HepG2 (cell line): Measurements from ENCODE around the gene CEP104. TPM values are rescaled to one million over a fixed set of nuclear protein-coding genes. Genes with fewer than 3 reads are reported as not detected.

Experiments
- ATAC-seq: fragments of 200-7000 bp; cut with Tn5 transposase; 3 replicates; pipeline ENCODE4 v1.9.1; 2020; ENCODE audit warnings: mild to moderate bottlenecking, moderate library complexity
- BruUV-seq: library from RNA; stranded (reverse); fragments of 400-500 nt; replicated peaks from 2 replicates; lab custom pipeline; 2021; lab: Mats Ljungman, UMichigan
- CTCF ChIA-PET: fragments of 300-600 bp; formaldehyde crosslinking; extraction: SDS; loops from one replicate; lab custom pipeline; 2021; ENCODE audit warnings: low total read pairs, inconsistent platforms, low intra/inter-chr PET ratio; lab: Yijun Ruan, JAX
- POLR2A ChIA-PET: fragments of 350-600 bp; sonication (Branson Sonifier 250); formaldehyde crosslinking; loops from one replicate; lab custom pipeline; 2020; ENCODE audit warnings: antibody characterized with exemption, inconsistent platforms; lab: Yijun Ruan, JAX
- DNase-seq: peaks from one replicate; pipeline ENCODE4 v3.0.0-alpha.2; 2015; ENCODE audit warnings: low spot score
- FAIRE-seq: peaks from 3 replicates; lab custom pipeline; 2011; peaks lifted over from hg19 to GRCh38; lab: Jason Lieb, UNC
- H2AFZ ChIP-seq: one replicate; pipeline ENCODE4 v1.6.1; 2011; ENCODE audit warnings: low read length, inconsistent platforms
- H3K27ac ChIP-seq: fragments of 300-600 bp; 3 replicates; pipeline ENCODE4 v1.8.0; 2011; ENCODE audit warnings: mixed run types, mild to moderate bottlenecking, mixed read lengths, low read length, inconsistent platforms; ENCODE audit not compliant: insufficient read depth; ENCODE audit errors: extremely low read length
- H3K27me3 ChIP-seq, 2 experiments: fragments of 200-600 bp in 1 of 2; 2 replicates in 1 of 2; 3 replicates in 1 of 2; pipeline versions ENCODE4 v1.6.0 to v1.8.0; 2011; ENCODE audit warnings: low read length in 2 of 2, mild to moderate bottlenecking in 2 of 2, moderate library complexity in 2 of 2, inconsistent platforms in 1 of 2; ENCODE audit not compliant: insufficient read depth in 2 of 2, control insufficient read depth in 1 of 2
- H3K36me3 ChIP-seq, 2 experiments: fragments of 200-600 bp in 1 of 2; replicated peaks in 1 of 2; 2 replicates in 1 of 2; 3 replicates in 1 of 2; pipeline versions ENCODE4 v1.5.1 to v1.8.0; 2011; ENCODE audit warnings: low read length in 2 of 2, inconsistent platforms in 1 of 2; ENCODE audit not compliant: insufficient read depth in 2 of 2, control insufficient read depth in 1 of 2
- H3K4me1 ChIP-seq: 2 replicates; pipeline ENCODE4 v1.5.1; 2012; ENCODE audit warnings: low read length, inconsistent platforms; ENCODE audit not compliant: insufficient read depth
- H3K4me2 ChIP-seq: 2 replicates; pipeline ENCODE4 v1.6.0; 2011; ENCODE audit warnings: low read depth, low read length, inconsistent platforms
- H3K4me3 ChIP-seq, 3 experiments: fragments of 200-600 bp in 1 of 3; sonication (generic), shearing (Covaris generic) in 1 of 3; replicated peaks in 1 of 3; 2 replicates each; pipeline ENCODE4 v1.5.1; 2011 to 2016; ENCODE audit warnings: low read length in 3 of 3, inconsistent platforms in 2 of 3, low read depth in 2 of 3, mild to moderate bottlenecking in 2 of 3, control low read depth in 1 of 3, mixed read lengths in 1 of 3; ENCODE audit not compliant: insufficient read depth in 1 of 3
- H3K79me2 ChIP-seq: one replicate; pipeline ENCODE4 v1.6.1; 2011; ENCODE audit warnings: low read length, inconsistent platforms; ENCODE audit not compliant: insufficient read depth
- H3K9ac ChIP-seq: 2 replicates; pipeline ENCODE4 v1.6.0; 2011; ENCODE audit warnings: mild to moderate bottlenecking, low read depth, low read length, inconsistent platforms; ENCODE audit not compliant: insufficient read depth
- H3K9me3 ChIP-seq: 2 replicates; pipeline ENCODE4 v1.5.1; 2012; ENCODE audit warnings: mild to moderate bottlenecking, low read length
- H4K20me1 ChIP-seq: 2 replicates; pipeline ENCODE4 v1.6.0; 2011; ENCODE audit warnings: inconsistent platforms, mild to moderate bottlenecking, low read length, moderate library complexity; ENCODE audit not compliant: insufficient read depth
- AGO2 ChIP-seq: fragments of 200-400 bp; formaldehyde crosslinking; optimal IDR thresholded peaks from 2 replicates; pipeline ENCODE3; 2017; ENCODE audit warnings: mild to moderate bottlenecking, low read depth, low read length, moderate library complexity
- HNF4A ChIP-seq: sonication (generic); formaldehyde crosslinking; IDR thresholded peaks from 2 replicates; pipeline ENCODE4 v1.4.0; 2020; ENCODE audit warnings: missing genetic modification reagents
- KAT2B ChIP-seq: fragments of 150-350 bp; IDR thresholded peaks from 2 replicates; pipeline ENCODE4 v1.6.1; 2014; ENCODE audit warnings: low read depth, low read length, borderline replicate concordance
- MATR3 ChIP-seq: sonication (generic); formaldehyde crosslinking; IDR thresholded peaks from 2 replicates; pipeline ENCODE4 v1.4.0; 2020; ENCODE audit warnings: missing genetic modification reagents
- MIER3 ChIP-seq: IDR thresholded peaks from 2 replicates; pipeline ENCODE4 v1.6.1; 2016; ENCODE audit warnings: missing compliant biosample characterization, borderline replicate concordance
- MYPOP ChIP-seq: sonication (generic); formaldehyde crosslinking; IDR thresholded peaks from 2 replicates; pipeline ENCODE4 v1.8.1; 2023; ENCODE audit warnings: mild to moderate bottlenecking, moderate library complexity, missing genetic modification reagents
- POLR2A ChIP-seq, 2 experiments: IDR thresholded peaks; 2 replicates each; pipeline ENCODE4 v1.6.1; 2011; ENCODE audit warnings: low read depth in 2 of 2, low read length in 2 of 2, mild to moderate bottlenecking in 1 of 2, moderate library complexity in 1 of 2; ENCODE audit not compliant: insufficient read depth in 1 of 2
- PPARG ChIP-seq: conservative IDR thresholded peaks from 2 replicates; pipeline ENCODE4 v1.6.1; 2016; ENCODE audit warnings: missing biosample characterization, missing genetic modification reagents
- RBM22 ChIP-seq: fragments of 200-400 bp; formaldehyde crosslinking; optimal IDR thresholded peaks from 2 replicates; pipeline ENCODE3; 2017; ENCODE audit warnings: mild to moderate bottlenecking, low read length, moderate library complexity
- SALL1 ChIP-seq: sonication (generic); formaldehyde crosslinking; IDR thresholded peaks from 2 replicates; pipeline ENCODE4 v1.8.0; 2022; ENCODE audit warnings: mild to moderate bottlenecking, missing genetic modification reagents
- SKI ChIP-seq: fragments of 450-650 bp; IDR thresholded peaks from one replicate; pipeline ENCODE4 v1.6.1; 2018; ENCODE audit warnings: mild to moderate bottlenecking; ENCODE audit not compliant: partially characterized antibody
- SMAD3 ChIP-seq: sonication (generic); formaldehyde crosslinking; IDR thresholded peaks from 2 replicates; pipeline ENCODE4 v1.4.0; 2020; ENCODE audit warnings: missing genetic modification reagents
- SP5 ChIP-seq: IDR thresholded peaks from 2 replicates; pipeline ENCODE4 v1.6.1; 2016; ENCODE audit warnings: low read depth, borderline replicate concordance
- TBX2 ChIP-seq: sonication (generic); formaldehyde crosslinking; IDR thresholded peaks from 2 replicates; pipeline ENCODE4 v1.5.0; 2020; ENCODE audit warnings: missing genetic modification reagents, mild to moderate bottlenecking, borderline replicate concordance
- ZNF225 ChIP-seq: sonication (generic); formaldehyde crosslinking; IDR thresholded peaks from 2 replicates; pipeline ENCODE4 v1.4.0; 2020; ENCODE audit warnings: mild to moderate bottlenecking, missing genetic modification reagents
- ZNF570 ChIP-seq: sonication (generic); formaldehyde crosslinking; IDR thresholded peaks from 2 replicates; pipeline ENCODE4 v1.4.0; 2020; ENCODE audit warnings: mild to moderate bottlenecking, missing genetic modification reagents, borderline replicate concordance
- ZNF709 ChIP-seq: sonication (generic); formaldehyde crosslinking; IDR thresholded peaks from 2 replicates; pipeline ENCODE4 v1.5.0; 2020; ENCODE audit warnings: mild to moderate bottlenecking, missing genetic modification reagents
- ZSCAN29 ChIP-seq: sonication (generic); formaldehyde crosslinking; conservative IDR thresholded peaks from 2 replicates; pipeline ENCODE4 v1.4.0; 2020; ENCODE audit warnings: mild to moderate bottlenecking, missing genetic modification reagents
- WGBS: methylation state at CpG from one replicate; pipeline ENCODE4 v1.1.6; 2017; ENCODE audit warnings: low lambda C conversion rate; 5-methylcytosine and 5-hydroxymethylcytosine counted together
- in situ Hi-C: cut with HindIII; loops from 2 replicates; pipeline ENCODE4 v1.10.0; 2017; ENCODE audit warnings: low pct_unique_long_range_greater_than_20kb; ENCODE audit not compliant: extremely low pct_ligation_motif_present
- intact Hi-C: fragments of 100-400 bp; cut with micrococcal nuclease; formaldehyde crosslinking; loops from one replicate; pipeline ENCODE4 v1.10.0; 2022; ENCODE audit not compliant: unreplicated experiment
- polyA plus RNA-seq, 8 experiments: library from polyadenylated mRNA; depleted of rRNA in 3 of 8; stranded (reverse) in 7 of 8; unstranded in 1 of 8; fragments of >200 nt; fragmentation: Illumina TruSeq in 4 of 8; extraction: Trizol in 4 of 8; gene quantifications; 2 replicates each; pipeline versions ENCODE4 v1.2.1 to v1.2.3, GENCODE V29; 2011 to 2016; ENCODE audit warnings: low read depth in 4 of 8, missing spikeins in 1 of 8, mixed read lengths in 1 of 8; ENCODE audit not compliant: insufficient read depth in 1 of 8
- total RNA-seq, 5 experiments: library from RNA; depleted of rRNA; stranded (reverse); fragments of >200 nt; fragmentation: Illumina TruSeq; extraction: Trizol; gene quantifications; 2 replicates each; pipeline ENCODE4 v1.2.3, GENCODE V29; 2016; ENCODE audit warnings: low read depth in 1 of 5
- TF ChIP-seq, protein P1 (sequence below): IDR thresholded peaks from 2 replicates; pipeline ENCODE4 v1.6.1; 2016; ENCODE audit warnings: missing biosample characterization, missing genetic modification reagents, low read depth
- TF ChIP-seq, protein P2 (sequence below): sonication (generic); formaldehyde crosslinking; conservative IDR thresholded peaks from 2 replicates; pipeline ENCODE4 v1.4.0; 2020; ENCODE audit warnings: mild to moderate bottlenecking, missing genetic modification reagents, moderate library complexity

The CEP104 gene
- total and polyA plus RNA-seq, 2 of the 13 experiments (the other 11 are each of a cell fraction or from before 2014, with no cell fraction given) = 20.4 to 30.1 TPM

DNA sequence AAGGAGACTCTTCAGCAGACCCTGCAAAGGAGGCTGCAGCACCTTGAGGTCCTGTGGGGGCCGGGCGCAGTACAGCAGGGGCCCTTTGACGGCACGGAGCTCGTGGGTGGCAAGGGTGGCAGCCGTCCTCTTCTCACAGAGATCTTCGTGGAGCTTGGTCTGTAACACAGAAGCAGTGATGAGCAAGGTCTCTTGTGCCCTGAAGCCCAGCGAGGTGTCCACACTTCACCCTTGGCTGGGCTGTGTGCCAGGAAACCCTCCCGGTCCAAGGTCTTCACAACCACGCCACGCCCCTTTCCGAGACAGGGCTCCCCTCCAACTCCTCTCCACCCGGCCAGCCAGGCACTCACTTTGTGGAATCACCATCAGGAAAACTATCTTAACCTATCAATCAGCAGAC, 72.0 kb downstream of the CEP104 start:
- ATAC-seq = peak; percentile 83
- POLR2A ChIA-PET = interaction anchor here (1.0 to 2.4 kb wide), 5 partner anchors 9 to 14 kb away, joined by 4 to 19 read pairs (median 10); partner anchors contain the start of gene LRRC47
- in situ Hi-C loops = no loop called here
- Histone ChIP-seq H3K4me2 (peak overlapping the region; percentile 15), H3K27ac (peak overlapping the region; percentile 47), H2AFZ (no peak overlapping the region), H3K4me3 (no peak overlapping the region), H3K36me3 (peaks cover 22 to 62% of the 10 kb centered on the region in 2 experiments), H3K27me3 (no peaks in the 10 kb centered on the region), H3K9ac (no peak overlapping the region), H3K4me1 (peaks cover 25% of the 10 kb centered on the region), H3K79me2 (peaks cover 14% of the 10 kb centered on the region), H3K9me3 (no peaks in the 10 kb centered on the region), H4K20me1 (no peaks in the 10 kb centered on the region)
- DNase-seq = peak; percentile 89
- peak; percentile 84 for FAIRE-seq
- WGBS = 23% methylated on average over 7 of the region's 13 CpGs
- CTCF ChIA-PET = interaction anchor here (1.7 kb wide), 2 partner anchors 11 to 16 kb away, joined by 5 to 10 read pairs; partner anchors contain the start of gene LRRC47
- BruUV-seq = no TSS peak
- intact Hi-C loops = loop anchor here (1.0 kb wide), 1 partner anchor 16 kb away; no protein-coding TSS in a partner anchor
- TF ChIP-seq SALL1 (CRISPR knock-in tag) (0 out of 2 replicates have a peak, but pooled peaks have one; percentile 37), KAT2B (no peak), MATR3 (CRISPR knock-in tag) (no peak), POLR2A (IDR thresholded peaks at IDR 0.05; ENCODE audit: insufficient read depth in 1 of 2, low read depth in 2 of 2, low read length in 2 of 2) (peak in 1 of 2 experiments; percentile 32; a peak in 1 of 4 replicates), ZSCAN29 (CRISPR knock-in tag) (no peak), AGO2 (peak; percentile 81), TBX2 (CRISPR knock-in tag) (0 out of 2 replicates have a peak, but pooled peaks have one; percentile 27), MIER3 (CRISPR knock-in tag) (no peak), ZNF570 (CRISPR knock-in tag) (no peak), MYPOP (CRISPR knock-in tag) (no peak), ZNF709 (CRISPR knock-in tag) (no peak), SKI (peak; percentile 31), SP5 (CRISPR knock-in tag) (peak; percentile 88), ZNF225 (CRISPR knock-in tag) (no peak), SMAD3 (CRISPR knock-in tag) (no peak), HNF4A (CRISPR knock-in tag) (peak; percentile 72), RBM22 (peak; percentile 29), PPARG (no peak)
- TF ChIP-seq, protein P1, sequence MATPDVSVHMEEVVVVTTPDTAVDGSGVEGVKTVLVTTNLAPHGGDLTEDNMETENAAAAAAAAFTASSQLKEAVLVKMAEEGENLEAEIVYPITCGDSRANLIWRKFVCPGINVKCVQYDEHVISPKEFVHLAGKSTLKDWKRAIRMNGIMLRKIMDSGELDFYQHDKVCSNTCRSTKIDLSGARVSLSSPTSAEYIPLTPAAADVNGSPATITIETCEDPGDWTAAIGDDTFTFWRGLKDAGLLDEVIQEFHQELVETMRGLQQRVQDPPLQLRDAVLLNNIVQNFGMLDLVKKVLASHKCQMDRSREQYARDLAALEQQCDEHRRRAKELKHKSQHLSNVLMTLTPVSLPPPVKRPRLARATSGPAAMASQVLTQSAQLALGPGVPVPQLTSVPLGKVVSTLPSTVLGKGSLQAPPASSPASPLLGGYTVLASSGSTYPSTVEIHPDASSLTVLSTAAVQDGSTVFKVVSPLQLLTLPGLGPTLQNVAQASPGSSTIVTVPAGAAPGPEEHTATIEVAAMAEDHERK (CRISPR knock-in tag) = no peak
- TF ChIP-seq, protein P2, sequence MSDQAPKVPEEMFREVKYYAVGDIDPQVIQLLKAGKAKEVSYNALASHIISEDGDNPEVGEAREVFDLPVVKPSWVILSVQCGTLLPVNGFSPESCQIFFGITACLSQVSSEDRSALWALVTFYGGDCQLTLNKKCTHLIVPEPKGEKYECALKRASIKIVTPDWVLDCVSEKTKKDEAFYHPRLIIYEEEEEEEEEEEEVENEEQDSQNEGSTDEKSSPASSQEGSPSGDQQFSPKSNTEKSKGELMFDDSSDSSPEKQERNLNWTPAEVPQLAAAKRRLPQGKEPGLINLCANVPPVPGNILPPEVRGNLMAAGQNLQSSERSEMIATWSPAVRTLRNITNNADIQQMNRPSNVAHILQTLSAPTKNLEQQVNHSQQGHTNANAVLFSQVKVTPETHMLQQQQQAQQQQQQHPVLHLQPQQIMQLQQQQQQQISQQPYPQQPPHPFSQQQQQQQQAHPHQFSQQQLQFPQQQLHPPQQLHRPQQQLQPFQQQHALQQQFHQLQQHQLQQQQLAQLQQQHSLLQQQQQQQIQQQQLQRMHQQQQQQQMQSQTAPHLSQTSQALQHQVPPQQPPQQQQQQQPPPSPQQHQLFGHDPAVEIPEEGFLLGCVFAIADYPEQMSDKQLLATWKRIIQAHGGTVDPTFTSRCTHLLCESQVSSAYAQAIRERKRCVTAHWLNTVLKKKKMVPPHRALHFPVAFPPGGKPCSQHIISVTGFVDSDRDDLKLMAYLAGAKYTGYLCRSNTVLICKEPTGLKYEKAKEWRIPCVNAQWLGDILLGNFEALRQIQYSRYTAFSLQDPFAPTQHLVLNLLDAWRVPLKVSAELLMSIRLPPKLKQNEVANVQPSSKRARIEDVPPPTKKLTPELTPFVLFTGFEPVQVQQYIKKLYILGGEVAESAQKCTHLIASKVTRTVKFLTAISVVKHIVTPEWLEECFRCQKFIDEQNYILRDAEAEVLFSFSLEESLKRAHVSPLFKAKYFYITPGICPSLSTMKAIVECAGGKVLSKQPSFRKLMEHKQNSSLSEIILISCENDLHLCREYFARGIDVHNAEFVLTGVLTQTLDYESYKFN = peak; percentile 60; the same call in 1 of the 2 replicates
